Transverse colon (tissue), 4 donors: ENCODE data around the gene WIPF2. TPM values are rescaled to one million over a fixed set of nuclear protein-coding genes. Genes with fewer than 3 reads are reported as not detected.
A peak's percentile ranks its signal among the peaks of the same experiment; 100 is the strongest.
"Not testable (repeated sequence)": the region's sequence is repeated elsewhere in the genome, so short reads cannot be mapped to it uniquely, and the experiment has no call there.

ENCODE experiments used
- DNase-seq: peaks from one replicate; pipeline ENCODE4 v3.0.0-alpha.2; 2019
- H3K27ac ChIP-seq, 4 donors: fragments of 200-600 bp; sonication (generic); 2 replicates each; pipeline ENCODE4 v1.5.1; 2016 to 2018; ENCODE audit warnings: inconsistent platforms in 4 of 4
- H3K27me3 ChIP-seq: fragments of 200-600 bp; sonication (generic); 2 replicates; pipeline ENCODE4 v1.5.1; 2017; ENCODE audit warnings: inconsistent platforms
- H3K36me3 ChIP-seq, 4 donors: fragments of 200-600 bp; sonication (generic); 2 replicates each; pipeline ENCODE4 v1.5.1; 2017 to 2019; ENCODE audit warnings: inconsistent platforms in 4 of 4
- H3K4me1 ChIP-seq, 4 donors: fragments of 200-600 bp; sonication (generic); 2 replicates each; pipeline ENCODE4 v1.5.1; 2017 to 2020; ENCODE audit warnings: inconsistent platforms in 4 of 4
- H3K4me3 ChIP-seq, 4 donors: fragments of 200-600 bp; sonication (generic); 1 replicate in 1 of 4; 2 replicates in 3 of 4; pipeline versions ENCODE4 v1.5.1 to v1.6.1; 2017 to 2019; ENCODE audit warnings: inconsistent platforms in 4 of 4
- H3K9me3 ChIP-seq, 2 donors: fragments of 200-600 bp; sonication (generic); 2 replicates each; pipeline ENCODE4 v1.5.1; 2017 to 2019; ENCODE audit warnings: inconsistent platforms in 2 of 2
- EP300 ChIP-seq: sonication (generic); formaldehyde crosslinking; IDR thresholded peaks from one replicate; pipeline ENCODE4 v1.6.1; 2017; ENCODE audit warnings: antibody characterized with exemption, low read depth
- POLR2A ChIP-seq: fragments of 450-650 bp; IDR thresholded peaks from one replicate; pipeline ENCODE4 v1.6.1; 2016; ENCODE audit warnings: antibody characterized with exemption, mild to moderate bottlenecking, moderate library complexity
- POLR2AphosphoS5 ChIP-seq, 3 donors: sonication (generic); formaldehyde crosslinking; IDR thresholded peaks; one replicate each; pipeline ENCODE4 v1.6.1; 2016; ENCODE audit warnings: antibody characterized with exemption in 3 of 3
- WGBS, 2 donors: methylation state at CpG; one replicate each; pipeline ENCODE4 v1.1.5; 2018; ENCODE audit warnings: low coverage in 1 of 2; 5-methylcytosine and 5-hydroxymethylcytosine counted together
- in situ Hi-C, 4 donors: fragments of 200-750 bp; cut with MboI; loops; one replicate each; pipeline versions ENCODE4 v1.15.0 to v1.15.1; 2017; ENCODE audit warnings: low sequenced_read_pairs in 3 of 4, low pct_ligation_motif_present in 1 of 4, low pct_unique_long_range_greater_than_20kb in 1 of 4
- intact Hi-C: fragments of 100-400 bp; cut with DNase I; formaldehyde crosslinking; loops from one replicate; pipeline ENCODE4 v1.15.1; 2023; ENCODE audit warnings: low total_unique reads
- total RNA-seq, 4 donors: library from RNA; depleted of rRNA; stranded (reverse); fragments of >200 nt; gene quantifications; one replicate each; pipeline ENCODE4 v1.1.0, GENCODE V29; 2016
- TF ChIP-seq, protein P1 (sequence below), 5 experiments: fragments of 200-600 bp in 3 of 5; fragments of 450-650 bp in 2 of 5; sonication (generic) in 3 of 5; IDR thresholded peaks; 1 replicate in 2 of 5; 2 replicates in 3 of 5; pipeline ENCODE4 v1.5.1; 2016 to 2017; ENCODE audit warnings: antibody characterized with exemption in 5 of 5, inconsistent platforms in 3 of 5, mild to moderate bottlenecking in 2 of 5, moderate library complexity in 1 of 5

WIPF2 gene
- total RNA-seq, 4 donors from 2014 or later = 20.5 to 29.5 (median 25.3) TPM

DNA sequence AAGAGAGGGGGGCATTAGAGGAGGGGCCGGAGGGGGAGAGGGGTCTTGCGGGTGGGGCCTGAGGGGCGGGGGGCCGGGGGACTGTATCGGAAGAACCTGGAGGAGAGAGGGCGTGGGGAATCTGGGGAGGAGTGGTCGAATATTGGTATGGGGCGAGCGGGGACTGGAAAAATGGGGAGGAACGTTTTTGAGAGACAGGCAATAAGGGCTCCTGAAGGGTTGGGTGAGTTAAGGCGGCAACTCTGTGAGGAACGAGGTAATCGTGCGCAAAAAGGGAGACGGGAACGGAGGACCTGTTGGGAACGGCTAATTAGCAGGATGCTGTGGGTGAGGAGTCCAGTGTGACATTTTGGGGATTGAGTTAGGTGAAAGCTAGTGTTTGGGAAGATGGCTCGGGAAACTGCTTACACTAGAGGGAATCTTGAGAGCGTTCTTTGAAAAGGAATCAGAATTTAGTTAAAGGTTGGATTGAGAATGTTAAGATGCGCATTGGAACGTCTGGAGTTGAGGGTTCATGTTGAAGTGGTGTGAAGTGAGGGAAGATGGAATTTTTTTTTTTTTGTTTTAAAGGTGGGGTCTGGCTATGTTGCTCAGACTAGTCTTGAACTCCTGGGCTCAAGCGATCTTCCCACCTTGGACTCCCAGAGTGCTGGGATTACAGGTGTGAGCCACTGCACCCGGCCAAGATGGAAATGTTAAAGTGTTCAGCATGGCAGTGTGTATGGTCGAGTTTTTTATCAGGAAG is 662 bp downstream of the WIPF2 start:
- Histone ChIP-seq H3K27ac (peak overlapping the region; percentile 89 to 96 (median 92)), H3K36me3 (no peaks in the 10 kb centered on the region), H3K27me3 (no peaks in the 10 kb centered on the region), H3K4me1 (peaks cover 5 to 19% (median 14%) of the 10 kb centered on the region in 4 donors), H3K4me3 (peak overlapping the region; percentile 66 to 91 (median 84)), H3K9me3 (no peaks in the 10 kb centered on the region)
- intact Hi-C loops (loop anchor here (5.0 kb wide), 1 partner anchor 68 kb away; the partner anchor contains the start of gene CDC6), in situ Hi-C loops (no loop called here)
- WGBS, 2 donors = 0 to 3% methylated on average over 14 to 24 of the region's 24 CpGs
- TF ChIP-seq EP300 = no peak
- TF ChIP-seq POLR2A = no peak
- TF ChIP-seq, protein P1, sequence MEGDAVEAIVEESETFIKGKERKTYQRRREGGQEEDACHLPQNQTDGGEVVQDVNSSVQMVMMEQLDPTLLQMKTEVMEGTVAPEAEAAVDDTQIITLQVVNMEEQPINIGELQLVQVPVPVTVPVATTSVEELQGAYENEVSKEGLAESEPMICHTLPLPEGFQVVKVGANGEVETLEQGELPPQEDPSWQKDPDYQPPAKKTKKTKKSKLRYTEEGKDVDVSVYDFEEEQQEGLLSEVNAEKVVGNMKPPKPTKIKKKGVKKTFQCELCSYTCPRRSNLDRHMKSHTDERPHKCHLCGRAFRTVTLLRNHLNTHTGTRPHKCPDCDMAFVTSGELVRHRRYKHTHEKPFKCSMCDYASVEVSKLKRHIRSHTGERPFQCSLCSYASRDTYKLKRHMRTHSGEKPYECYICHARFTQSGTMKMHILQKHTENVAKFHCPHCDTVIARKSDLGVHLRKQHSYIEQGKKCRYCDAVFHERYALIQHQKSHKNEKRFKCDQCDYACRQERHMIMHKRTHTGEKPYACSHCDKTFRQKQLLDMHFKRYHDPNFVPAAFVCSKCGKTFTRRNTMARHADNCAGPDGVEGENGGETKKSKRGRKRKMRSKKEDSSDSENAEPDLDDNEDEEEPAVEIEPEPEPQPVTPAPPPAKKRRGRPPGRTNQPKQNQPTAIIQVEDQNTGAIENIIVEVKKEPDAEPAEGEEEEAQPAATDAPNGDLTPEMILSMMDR (IDR thresholded peaks at IDR 0.05) = no peak
- TF ChIP-seq POLR2AphosphoS5 (IDR thresholded peaks at IDR 0.05) = no peak
- peak; percentile 39 for DNase-seq

DNA sequence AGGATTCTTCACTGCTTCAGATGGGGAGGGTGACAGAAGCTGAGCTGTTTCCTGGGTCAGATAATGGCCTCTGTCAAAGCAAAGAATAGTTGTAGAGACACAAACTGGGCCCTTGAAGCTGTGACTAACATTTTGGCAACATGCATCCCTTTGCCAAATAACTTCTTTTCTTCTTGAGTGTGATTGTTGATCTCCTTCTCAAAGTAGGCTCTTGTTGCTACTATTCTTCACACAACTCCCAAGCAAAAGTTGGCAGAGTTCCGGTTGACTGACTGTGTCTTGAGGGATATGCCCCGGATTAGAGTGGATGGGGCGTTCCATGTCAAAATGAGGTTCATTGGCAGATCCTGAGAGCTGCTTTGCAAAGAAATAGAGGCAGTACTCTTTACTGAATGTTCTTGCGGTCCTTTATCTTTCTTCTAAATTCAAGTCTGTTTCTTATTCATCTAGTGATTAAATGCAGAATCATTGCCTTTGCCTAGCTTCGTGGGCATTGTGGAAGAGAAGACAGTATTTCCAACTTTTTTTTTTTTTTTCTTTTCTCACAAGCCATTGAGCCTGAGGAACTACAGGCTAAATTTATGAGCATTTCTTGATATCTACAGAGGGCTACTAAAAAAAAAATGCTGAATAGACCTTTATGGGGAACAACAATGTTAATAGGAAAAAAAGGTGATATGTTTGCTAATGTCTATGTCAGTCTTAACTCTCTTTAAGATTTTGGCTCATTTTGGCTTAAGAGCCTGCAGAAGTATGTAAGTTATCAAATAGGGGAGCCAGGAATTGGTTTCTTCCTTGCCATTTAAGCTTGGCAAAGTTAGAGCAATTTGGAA is 5.8 kb downstream of the WIPF2 start:
- Histone ChIP-seq H3K27me3 (no peaks in the 10 kb centered on the region), H3K4me3 (no peak overlapping the region), H3K9me3 (no peaks in the 10 kb centered on the region), H3K4me1 (peaks cover 10 to 32% (median 20%) of the 10 kb centered on the region in 4 donors), H3K27ac (peak overlapping the region in 2 of 4 donors; percentile 35 to 47), H3K36me3 (peaks cover 0 to 20% (median 0%) of the 10 kb centered on the region in 4 donors)
- WGBS, 2 donors = 73 to 79% methylated on average over 5 of the region's 5 CpGs
- TF ChIP-seq POLR2A = no peak
- no peak for TF ChIP-seq EP300
- TF ChIP-seq, protein P1 (IDR thresholded peaks at IDR 0.05) = no peak
- TF ChIP-seq POLR2AphosphoS5 (IDR thresholded peaks at IDR 0.05) = no peak
- DNase-seq = no peak
- intact Hi-C loops (no loop called here), in situ Hi-C loops (no loop called here)

GRCh38 chr17:40229146-40229545 is 10.0 kb downstream of the WIPF2 start:
- intact Hi-C loops, H3K27ac ChIP-seq, in situ Hi-C loops, H3K4me3 ChIP-seq, H3K27me3 ChIP-seq, H3K9me3 ChIP-seq, DNase-seq: not testable (repeated sequence)
- peaks cover 6 to 20% (median 11%) of the 10 kb centered on the region in 4 donors for H3K4me1 ChIP-seq
- H3K36me3 ChIP-seq = peaks cover 0 to 39% (median 5%) of the 10 kb centered on the region in 4 donors
- WGBS, 2 donors = 91 to 97% methylated on average over 8 to 14 of the region's 14 CpGs

DNA sequence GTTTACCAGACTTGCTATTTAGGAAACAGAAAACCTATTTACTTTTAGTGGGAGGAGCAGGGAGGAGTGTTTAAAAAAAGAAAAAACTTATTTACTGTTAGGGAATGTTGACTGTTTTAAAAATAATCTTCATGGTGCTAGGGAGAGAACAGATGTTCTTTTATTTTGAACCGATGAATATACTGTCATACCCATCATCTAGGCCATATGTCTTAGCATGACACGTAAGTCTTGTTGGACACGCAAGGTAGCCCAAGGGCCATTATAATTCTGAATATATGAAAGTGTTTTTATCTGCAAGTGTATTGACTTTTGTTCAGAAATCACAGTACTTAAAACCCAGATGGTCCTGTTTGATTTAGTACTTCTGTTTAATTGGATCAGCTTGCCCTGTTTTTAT is 11.6 kb downstream of the WIPF2 start:
- TF ChIP-seq, protein P1 (IDR thresholded peaks at IDR 0.05) = no peak
- TF ChIP-seq EP300 (no peak), POLR2AphosphoS5 (IDR thresholded peaks at IDR 0.05) (no peak), POLR2A (no peak)
- Histone ChIP-seq H3K4me3 (no peak overlapping the region), H3K9me3 (no peaks in the 10 kb centered on the region), H3K27me3 (no peaks in the 10 kb centered on the region), H3K36me3 (peaks cover 0 to 46% (median 5%) of the 10 kb centered on the region in 4 donors), H3K4me1 (peaks cover 0 to 12% (median 2%) of the 10 kb centered on the region in 4 donors), H3K27ac (no peak overlapping the region)
- in situ Hi-C loops (no loop called here), intact Hi-C loops (no loop called here)
- no peak for DNase-seq
- WGBS, 2 donors = 72 to 90% methylated on average over 3 of the region's 3 CpGs

DNA sequence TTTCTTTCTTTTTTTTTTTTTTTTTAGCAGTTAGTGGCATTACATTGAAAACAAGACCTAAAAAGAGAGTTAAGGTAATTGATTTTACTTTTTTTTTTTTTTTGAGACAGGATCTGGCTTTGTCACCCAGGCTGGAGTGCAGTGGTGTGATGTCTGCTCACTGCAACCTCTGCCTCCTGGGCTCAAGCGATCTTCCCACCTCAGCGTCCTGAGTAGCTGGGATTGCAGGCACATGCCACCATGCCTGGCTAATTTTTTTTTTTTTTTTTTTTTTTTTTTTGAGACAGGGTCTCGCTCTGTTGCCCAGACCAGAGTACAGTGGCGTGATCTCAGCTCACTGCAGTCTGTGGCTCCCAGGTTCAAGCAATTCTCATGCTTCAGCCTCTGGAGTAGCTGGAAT is 12.8 kb downstream of the WIPF2 start:
- H3K27me3 ChIP-seq, H3K4me3 ChIP-seq, in situ Hi-C loops, DNase-seq, H3K27ac ChIP-seq, intact Hi-C loops, H3K9me3 ChIP-seq, H3K4me1 ChIP-seq: not testable (repeated sequence)
- 94 to 100% methylated on average over 1 to 4 of the region's 4 CpGs for WGBS, 2 donors
- peaks cover 0 to 43% (median 5%) of the 10 kb centered on the region in 4 donors for H3K36me3 ChIP-seq
